Stomach (tissue), 4 donors: ENCODE data around the gene GLYATL1.
"Not testable (repeated sequence)": the region's sequence is repeated elsewhere in the genome, so short reads cannot be mapped to it uniquely, and the experiment has no call there.

ENCODE experiments used
- CTCF ChIP-seq, 7 experiments: fragments of 450-650 bp in 4 of 7; fragments of 200-600 bp in 3 of 7; sonication (generic) in 3 of 7; IDR thresholded peaks; one replicate each; pipeline ENCODE4 v1.5.1; 2016 to 2019; ENCODE audit warnings: antibody characterized with exemption in 7 of 7, control low read depth in 2 of 7, mild to moderate bottlenecking in 1 of 7
- POLR2A ChIP-seq, 4 donors: fragments of 450-650 bp; IDR thresholded peaks; one replicate each; pipeline ENCODE4 v1.6.1; 2016; ENCODE audit warnings: antibody characterized with exemption in 4 of 4, control low read depth in 2 of 4, mild to moderate bottlenecking in 1 of 4, moderate library complexity in 1 of 4
- POLR2AphosphoS5 ChIP-seq, 3 donors: sonication (generic); formaldehyde crosslinking; IDR thresholded peaks; one replicate each; pipeline ENCODE4 v1.6.1; 2016; ENCODE audit warnings: antibody characterized with exemption in 3 of 3

- TF ChIP-seq CTCF, POLR2AphosphoS5, POLR2A (IDR thresholded peaks at IDR 0.05): not testable (repeated sequence)
Observed at GRCh38 chr11:59002006-59002405, 62.7 kb downstream of the GLYATL1 start.
